DND-41 (cell line): ENCODE measurements around the gene UGT1A8.
"Not testable (repeated sequence)": the region's sequence is repeated elsewhere in the genome, so short reads cannot be mapped to it uniquely, and the experiment has no call there.

Experiments
- ATAC-seq: fragments of 200-7000 bp; cut with Tn5 transposase; 3 replicates; pipeline ENCODE4 v1.9.1; 2021; ENCODE audit warnings: low read depth; ENCODE audit not compliant: insufficient read depth
- DNase-seq: peaks from one replicate; pipeline ENCODE4 v3.0.0-alpha.2; 2020
- H2AFZ ChIP-seq: 2 replicates; pipeline ENCODE4 v1.6.0; 2012; ENCODE audit warnings: low read depth, low read length
- H3K27ac ChIP-seq: 2 replicates; pipeline ENCODE4 v1.5.1; 2012; ENCODE audit warnings: low read length, inconsistent platforms
- H3K27me3 ChIP-seq: fragments of 200-600 bp; sonication (generic); 2 replicates; pipeline ENCODE4 v1.6.0; 2012; ENCODE audit warnings: low read length, mild to moderate bottlenecking, inconsistent platforms; ENCODE audit not compliant: insufficient read depth, poor library complexity
- H3K36me3 ChIP-seq: 2 replicates; pipeline ENCODE4 v1.5.1; 2012; ENCODE audit warnings: low read length, inconsistent platforms; ENCODE audit not compliant: insufficient read depth
- H3K4me1 ChIP-seq: 2 replicates; pipeline ENCODE4 v1.5.1; 2012; ENCODE audit warnings: mild to moderate bottlenecking, low read length; ENCODE audit not compliant: insufficient read depth
- H3K4me2 ChIP-seq: 2 replicates; pipeline ENCODE4 v1.6.0; 2012; ENCODE audit warnings: mild to moderate bottlenecking, moderate library complexity, low read length, inconsistent platforms; ENCODE audit not compliant: insufficient read depth
- H3K4me3 ChIP-seq, 2 experiments: fragments of 200-600 bp in 1 of 2; shearing (Covaris generic) in 1 of 2; 2 replicates each; pipeline ENCODE4 v1.5.1; 2012 to 2016; ENCODE audit warnings: inconsistent platforms in 2 of 2, low read length in 2 of 2, mild to moderate bottlenecking in 2 of 2, low read depth in 1 of 2, moderate library complexity in 1 of 2
- H3K79me2 ChIP-seq: 2 replicates; pipeline ENCODE4 v1.6.0; 2012; ENCODE audit warnings: low read length, inconsistent platforms; ENCODE audit not compliant: insufficient read depth
- H3K9ac ChIP-seq: 2 replicates; pipeline ENCODE4 v1.6.0; 2012; ENCODE audit warnings: low read depth, mild to moderate bottlenecking, inconsistent platforms, low read length, moderate library complexity
- H3K9me3 ChIP-seq: 2 replicates; pipeline ENCODE4 v1.5.1; 2012; ENCODE audit warnings: low read length, moderate library complexity, mild to moderate bottlenecking, inconsistent platforms; ENCODE audit not compliant: insufficient read depth, severe bottlenecking
- H4K20me1 ChIP-seq: 2 replicates; pipeline ENCODE4 v1.6.0; 2012; ENCODE audit warnings: low read length; ENCODE audit not compliant: insufficient read depth
- EZH2 ChIP-seq: IDR thresholded peaks from 3 replicates; pipeline ENCODE4 v1.6.1; 2012; ENCODE audit warnings: borderline replicate concordance, low read depth, mild to moderate bottlenecking, moderate library complexity, low read length, inconsistent platforms; ENCODE audit not compliant: severe bottlenecking
- TF ChIP-seq, protein P1 (sequence below): IDR thresholded peaks from 2 replicates; pipeline ENCODE4 v1.5.1; 2012; ENCODE audit warnings: borderline replicate concordance, low read length, moderate library complexity, mild to moderate bottlenecking; ENCODE audit not compliant: poor library complexity, severe bottlenecking; ENCODE audit errors: extremely low read depth

UGT1A8 gene

GRCh38 chr2:233617476-233617875, at the start of gene UGT1A8:
Gene UGT1A8 (plus strand): TSS chr2:233617633. CDS start chr2:233617708, 75 bp downstream.
- not testable (repeated sequence) for H3K27ac ChIP-seq, H3K9ac ChIP-seq, H3K27me3 ChIP-seq, H2AFZ ChIP-seq, H3K4me3 ChIP-seq, DNase-seq, H3K36me3 ChIP-seq, ATAC-seq, H3K79me2 ChIP-seq, H4K20me1 ChIP-seq, H3K9me3 ChIP-seq, H3K4me1 ChIP-seq, H3K4me2 ChIP-seq

GRCh38 chr2:233571001-233571400, 46.4 kb upstream of the UGT1A8 start:
- Histone ChIP-seq H3K4me2 (no peak overlapping the region), H3K27me3 (peaks cover 11% of the 10 kb centered on the region), H3K36me3 (no peaks in the 10 kb centered on the region), H2AFZ (no peak overlapping the region), H3K9ac (no peak overlapping the region), H3K27ac (no peak overlapping the region), H3K79me2 (peaks cover 5% of the 10 kb centered on the region; the same call in 1 of the 2 replicates), H3K9me3 (no peaks in the 10 kb centered on the region), H4K20me1 (no peaks in the 10 kb centered on the region), H3K4me1 (no peaks in the 10 kb centered on the region), H3K4me3 (no peak overlapping the region)
- TF ChIP-seq EZH2 = no peak
- TF ChIP-seq, protein P1, sequence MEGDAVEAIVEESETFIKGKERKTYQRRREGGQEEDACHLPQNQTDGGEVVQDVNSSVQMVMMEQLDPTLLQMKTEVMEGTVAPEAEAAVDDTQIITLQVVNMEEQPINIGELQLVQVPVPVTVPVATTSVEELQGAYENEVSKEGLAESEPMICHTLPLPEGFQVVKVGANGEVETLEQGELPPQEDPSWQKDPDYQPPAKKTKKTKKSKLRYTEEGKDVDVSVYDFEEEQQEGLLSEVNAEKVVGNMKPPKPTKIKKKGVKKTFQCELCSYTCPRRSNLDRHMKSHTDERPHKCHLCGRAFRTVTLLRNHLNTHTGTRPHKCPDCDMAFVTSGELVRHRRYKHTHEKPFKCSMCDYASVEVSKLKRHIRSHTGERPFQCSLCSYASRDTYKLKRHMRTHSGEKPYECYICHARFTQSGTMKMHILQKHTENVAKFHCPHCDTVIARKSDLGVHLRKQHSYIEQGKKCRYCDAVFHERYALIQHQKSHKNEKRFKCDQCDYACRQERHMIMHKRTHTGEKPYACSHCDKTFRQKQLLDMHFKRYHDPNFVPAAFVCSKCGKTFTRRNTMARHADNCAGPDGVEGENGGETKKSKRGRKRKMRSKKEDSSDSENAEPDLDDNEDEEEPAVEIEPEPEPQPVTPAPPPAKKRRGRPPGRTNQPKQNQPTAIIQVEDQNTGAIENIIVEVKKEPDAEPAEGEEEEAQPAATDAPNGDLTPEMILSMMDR = no peak
- DNase-seq (no peak), ATAC-seq (no peak)

- DNase-seq = no peak
- Histone ChIP-seq H4K20me1 (no peaks in the 10 kb centered on the region), H3K4me3 (no peak overlapping the region), H3K27me3 (peaks cover 11% of the 10 kb centered on the region), H3K9ac (no peak overlapping the region), H3K9me3 (no peaks in the 10 kb centered on the region), H3K4me2 (no peak overlapping the region), H3K36me3 (no peaks in the 10 kb centered on the region), H3K4me1 (no peaks in the 10 kb centered on the region), H3K79me2 (peaks cover under 1% of the 10 kb centered on the region; the same call in 1 of the 2 replicates), H3K27ac (no peak overlapping the region), H2AFZ (no peak overlapping the region)
- ATAC-seq = no peak
- no peak for TF ChIP-seq EZH2
- TF ChIP-seq, protein P1 = no peak
Observed at GRCh38 chr2:233571462-233571861, 46.0 kb upstream of the UGT1A8 start.

GRCh38 chr2:233572468-233572867, 45.0 kb upstream of the UGT1A8 start:
- H4K20me1 ChIP-seq = no peaks in the 10 kb centered on the region
- no peak overlapping the region for H2AFZ ChIP-seq
- no peak overlapping the region for H3K27ac ChIP-seq
- H3K9me3 ChIP-seq = no peaks in the 10 kb centered on the region
- no peak overlapping the region for H3K4me3 ChIP-seq
- no peaks in the 10 kb centered on the region for H3K36me3 ChIP-seq
- DNase-seq (no peak), ATAC-seq (no peak)
- H3K79me2 ChIP-seq = no peaks in the 10 kb centered on the region
- no peak overlapping the region for H3K4me2 ChIP-seq
- TF ChIP-seq, protein P1 = no peak
- H3K27me3 ChIP-seq = peaks cover 11% of the 10 kb centered on the region
- H3K9ac ChIP-seq = no peak overlapping the region
- no peaks in the 10 kb centered on the region for H3K4me1 ChIP-seq

DNA sequence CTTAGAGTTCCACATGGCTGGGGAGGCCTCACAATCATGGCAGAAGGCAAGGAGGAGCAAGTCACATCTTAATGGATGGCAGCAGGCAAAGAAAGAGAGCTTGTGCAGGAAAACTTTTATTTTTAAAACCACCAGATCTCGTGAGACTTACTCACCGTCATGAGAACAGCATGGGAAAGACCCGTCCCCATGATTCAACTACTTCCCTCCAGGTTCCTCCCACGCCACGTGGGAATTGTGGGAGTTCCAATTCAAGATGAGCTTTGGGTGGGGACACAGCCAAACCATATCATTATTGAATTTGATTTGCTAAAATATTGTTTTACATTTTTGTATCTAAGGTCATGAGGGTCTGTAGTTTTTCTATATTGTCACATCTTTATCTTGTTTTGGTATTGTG, 40.1 kb upstream of the UGT1A8 start:
- H3K4me3 ChIP-seq, H3K79me2 ChIP-seq, H3K9ac ChIP-seq, H3K4me2 ChIP-seq, H3K27me3 ChIP-seq, ATAC-seq, H3K9me3 ChIP-seq, H3K36me3 ChIP-seq, H2AFZ ChIP-seq, H3K4me1 ChIP-seq, DNase-seq, H4K20me1 ChIP-seq, H3K27ac ChIP-seq: not testable (repeated sequence)

- H2AFZ ChIP-seq, ATAC-seq, H3K4me3 ChIP-seq, H3K36me3 ChIP-seq, H3K4me2 ChIP-seq, H3K9me3 ChIP-seq, H3K4me1 ChIP-seq, H3K27me3 ChIP-seq, H3K9ac ChIP-seq, H3K79me2 ChIP-seq, H4K20me1 ChIP-seq, DNase-seq, H3K27ac ChIP-seq: not testable (repeated sequence)
Observed at GRCh38 chr2:233583217-233583965, 34.0 kb upstream of the UGT1A8 start.
